Endothelial cell of umbilical vein (primary cell): Measurements from ENCODE around the gene KCNIP1.

Experiments used
- CTCF ChIP-seq, 2 donors: IDR thresholded peaks; 1 replicate in 1 of 2; 2 replicates in 1 of 2; pipeline ENCODE4 v1.5.1; 2011; ENCODE audit warnings: low read length in 2 of 2, mild to moderate bottlenecking in 2 of 2, moderate library complexity in 2 of 2, control low read depth in 1 of 2, inconsistent platforms in 1 of 2, low read depth in 1 of 2; ENCODE audit not compliant: insufficient read depth in 1 of 2; ENCODE audit errors: extremely low read depth in 1 of 2
- EZH2 ChIP-seq: IDR thresholded peaks from 2 replicates; pipeline ENCODE4 v1.6.1; 2012; ENCODE audit warnings: borderline replicate concordance, low read depth, mild to moderate bottlenecking, moderate library complexity, low read length, inconsistent platforms; ENCODE audit not compliant: severe bottlenecking
- JUN ChIP-seq: IDR thresholded peaks from 2 replicates; pipeline ENCODE4 v1.6.1; 2011; ENCODE audit warnings: borderline replicate concordance, low read depth; ENCODE audit not compliant: insufficient read length, insufficient read depth
- POLR2A ChIP-seq: IDR thresholded peaks from 2 replicates; pipeline ENCODE4 v1.6.1; 2012; ENCODE audit warnings: low read depth, mild to moderate bottlenecking, control low read depth, low read length
- POLR2AphosphoS5 ChIP-seq: IDR thresholded peaks from 2 replicates; pipeline ENCODE4 v1.6.1; 2012; ENCODE audit warnings: low read depth, mild to moderate bottlenecking, control low read depth, low read length, moderate library complexity; ENCODE audit not compliant: insufficient read depth

- TF ChIP-seq CTCF (IDR thresholded peaks at IDR 0.05; ENCODE audit: extremely low read depth in 1 of 2, insufficient read depth in 1 of 2, low read depth in 1 of 2, low read length in 2 of 2): no peak
- no peak for TF ChIP-seq POLR2AphosphoS5
- TF ChIP-seq POLR2A: no peak
- TF ChIP-seq EZH2: no peak
- no peak for TF ChIP-seq JUN
Observed at GRCh38 chr5:170648541-170648940, 144.7 kb downstream of the KCNIP1 start.
